ENCODE measurements around the gene HSD17B2.

- TF ChIP-seq CTCF (IDR thresholded peaks at IDR 0.05; ENCODE audit: low read depth, low read length, missing input control): no peak
- TF ChIP-seq JUND (IDR thresholded peaks at IDR 0.05): no peak
- no peak for TF ChIP-seq EGR1 (IDR thresholded peaks at IDR 0.05; ENCODE audit: low read depth in 2 of 2)
- TF ChIP-seq HNF4G (IDR thresholded peaks at IDR 0.05): no peak
- TF ChIP-seq NR2F2 (IDR thresholded peaks at IDR 0.05): no peak
- TF ChIP-seq GABPA (IDR thresholded peaks at IDR 0.05 in 1 of 2, conservative IDR thresholded peaks at IDR 0.05 in 1 of 2): no peak
- TF ChIP-seq ATF3 (IDR thresholded peaks at IDR 0.05): no peak
These were observed 99.8 kb downstream of the HSD17B2 start for GRCh38 chr16:82134846-82135245.
